ENCODE results near the gene LCN6.
"Not testable (repeated sequence)": the region's sequence is repeated elsewhere in the genome, so short reads cannot be mapped to it uniquely, and the experiment has no call there.

The LCN6 gene

GRCh38 chr9:136759436-136760325 is 11.4 kb upstream of the LCN6 start:
- POLR2A ChIA-PET: no interaction called here
- CTCF ChIA-PET: no interaction called here
- DNase-seq (ENCODE audit: extremely low spot score): no peak
- TF ChIP-seq L3MBTL2 (conservative IDR thresholded peaks at IDR 0.05) (no peak), BHLHE40 (IDR thresholded peaks at IDR 0.05; ENCODE audit: borderline replicate concordance) (no peak), ZNF384 (IDR thresholded peaks at IDR 0.05) (no peak), FOXK2 (IDR thresholded peaks at IDR 0.05) (no peak), NFRKB (IDR thresholded peaks at IDR 0.05) (no peak), SP1 (IDR thresholded peaks at IDR 0.05) (no peak), FOXM1 (IDR thresholded peaks at IDR 0.05; ENCODE audit: borderline replicate concordance) (no peak), PKNOX1 (IDR thresholded peaks at IDR 0.05) (no peak), FOXA1 (IDR thresholded peaks at IDR 0.05) (no peak), LEF1 (IDR thresholded peaks at IDR 0.05; ENCODE audit: borderline replicate concordance) (no peak), HDGF (IDR thresholded peaks at IDR 0.05; ENCODE audit: borderline replicate concordance) (no peak), ARNT (IDR thresholded peaks at IDR 0.05) (no peak), CTBP1 (IDR thresholded peaks at IDR 0.05; ENCODE audit: borderline replicate concordance) (no peak), ELF4 (IDR thresholded peaks at IDR 0.05) (no peak), SUZ12 (IDR thresholded peaks at IDR 0.05) (no peak), TARDBP (IDR thresholded peaks at IDR 0.05) (no peak)

DNA sequence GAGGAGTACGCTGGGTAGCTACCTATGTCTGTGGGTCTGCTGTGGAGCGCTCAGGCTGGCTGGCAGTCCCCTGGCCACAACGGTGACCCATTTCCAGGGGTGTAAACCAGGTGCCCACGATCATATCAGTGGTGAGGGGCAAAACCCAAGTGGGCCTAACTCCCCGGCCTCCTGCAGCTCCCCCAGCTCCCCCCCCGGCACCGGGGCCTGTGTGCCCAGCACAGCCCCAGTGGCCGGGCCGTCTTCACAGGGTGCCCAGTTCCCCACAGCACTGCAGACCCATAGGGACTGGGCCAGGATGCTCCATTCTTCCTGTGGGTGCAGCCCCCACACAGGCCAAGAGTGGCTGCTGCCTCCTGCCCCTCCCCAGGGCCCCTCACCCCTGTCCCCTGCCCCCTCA is 10.7 kb upstream of the LCN6 start:
- ChIA-PET POLR2A (no interaction called here), CTCF (no interaction called here)

GRCh38 chr9:136757751-136758140 is 9.4 kb upstream of the LCN6 start:
- ChIA-PET POLR2A (interaction anchor here (1.0 to 1.6 kb wide), 2 partner anchors 28 to 30 kb away, joined by 5 to 7 read pairs; no protein-coding TSS in a partner anchor), CTCF (interaction anchor here (0.6 to 1.5 kb wide), 7 partner anchors 9 to 546 kb away, joined by 3 to 6 read pairs (median 4); no protein-coding TSS in a partner anchor)
- TF ChIP-seq LEF1 (IDR thresholded peaks at IDR 0.05; ENCODE audit: borderline replicate concordance): no peak
- no peak for DNase-seq (ENCODE audit: extremely low spot score)

More for the DNA sequence above, 10.7 kb upstream of the LCN6 start:
- no peak for DNase-seq (ENCODE audit: extremely low spot score)
- TF ChIP-seq FOXK2 (IDR thresholded peaks at IDR 0.05): no peak
- no peak for TF ChIP-seq SP1 (IDR thresholded peaks at IDR 0.05)
- no peak for TF ChIP-seq L3MBTL2 (conservative IDR thresholded peaks at IDR 0.05)
- no peak for TF ChIP-seq TARDBP (IDR thresholded peaks at IDR 0.05)

DNA sequence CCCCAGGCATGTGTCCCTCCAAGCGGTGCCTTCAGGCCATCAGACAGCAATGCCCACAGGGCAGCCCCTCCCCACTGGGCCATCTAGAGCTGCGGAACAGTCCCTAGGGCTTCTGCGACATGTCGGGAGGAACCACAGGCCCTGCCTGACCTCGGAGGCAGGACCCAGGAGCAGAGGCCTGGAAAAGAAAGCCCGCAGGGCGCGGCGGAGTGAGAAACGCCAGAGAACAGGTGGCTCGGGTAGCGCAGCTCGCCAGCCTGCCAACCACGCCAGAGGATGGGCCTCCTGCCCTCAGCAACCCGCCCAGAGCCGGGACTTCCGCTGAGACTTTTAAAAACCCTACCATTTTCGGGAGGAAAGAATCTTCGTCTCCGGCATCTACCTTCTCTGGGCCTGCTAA is 9.0 kb upstream of the LCN6 start:
- TF ChIP-seq LEF1 (IDR thresholded peaks at IDR 0.05; ENCODE audit: borderline replicate concordance) (no peak), FOXM1 (IDR thresholded peaks at IDR 0.05; ENCODE audit: borderline replicate concordance) (no peak), L3MBTL2 (conservative IDR thresholded peaks at IDR 0.05) (no peak), CTBP1 (IDR thresholded peaks at IDR 0.05; ENCODE audit: borderline replicate concordance) (no peak)
- CTCF ChIA-PET: interaction anchor here (1.0 to 1.5 kb wide), 3 partner anchors 13 to 191 kb away, joined by 3 to 5 read pairs (median 3); no protein-coding TSS in a partner anchor
- POLR2A ChIA-PET: interaction anchor here (1.6 kb wide), 1 partner anchor 27 kb away, joined by 7 read pairs; no protein-coding TSS in a partner anchor
- no peak for DNase-seq (ENCODE audit: extremely low spot score)

DNA sequence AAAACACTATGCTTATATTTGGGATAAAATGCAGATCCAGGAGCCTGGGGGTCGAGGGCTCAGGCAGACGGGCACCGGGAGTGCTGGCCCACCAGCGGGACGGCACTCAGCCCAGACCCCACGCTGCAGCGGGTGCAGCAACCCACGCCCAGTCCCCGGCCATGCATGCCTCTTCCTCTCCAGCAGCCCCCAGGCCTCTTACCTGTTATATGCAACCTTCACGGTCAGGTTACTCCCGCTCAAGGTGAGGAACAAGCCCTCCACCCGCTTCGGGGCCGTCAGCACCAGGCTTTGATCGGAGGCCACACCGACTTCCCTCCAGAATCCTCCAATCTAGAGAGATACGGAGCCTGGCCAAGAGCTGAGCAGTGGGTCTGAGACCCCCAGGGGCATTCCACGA is 8.5 kb upstream of the LCN6 start:
- no peak for DNase-seq (ENCODE audit: extremely low spot score)
- POLR2A ChIA-PET: no interaction called here
- TF ChIP-seq L3MBTL2 (conservative IDR thresholded peaks at IDR 0.05) (no peak), BHLHE40 (IDR thresholded peaks at IDR 0.05; ENCODE audit: borderline replicate concordance) (no peak), SP1 (IDR thresholded peaks at IDR 0.05) (no peak), TARDBP (IDR thresholded peaks at IDR 0.05) (no peak), PKNOX1 (IDR thresholded peaks at IDR 0.05) (no peak), ZNF384 (IDR thresholded peaks at IDR 0.05) (no peak), LEF1 (IDR thresholded peaks at IDR 0.05; ENCODE audit: borderline replicate concordance) (no peak), HDGF (IDR thresholded peaks at IDR 0.05; ENCODE audit: borderline replicate concordance) (no peak)
- CTCF ChIA-PET: interaction anchor here (1.5 kb wide), 1 partner anchor 191 kb away, joined by 3 read pairs; no protein-coding TSS in a partner anchor

DNA sequence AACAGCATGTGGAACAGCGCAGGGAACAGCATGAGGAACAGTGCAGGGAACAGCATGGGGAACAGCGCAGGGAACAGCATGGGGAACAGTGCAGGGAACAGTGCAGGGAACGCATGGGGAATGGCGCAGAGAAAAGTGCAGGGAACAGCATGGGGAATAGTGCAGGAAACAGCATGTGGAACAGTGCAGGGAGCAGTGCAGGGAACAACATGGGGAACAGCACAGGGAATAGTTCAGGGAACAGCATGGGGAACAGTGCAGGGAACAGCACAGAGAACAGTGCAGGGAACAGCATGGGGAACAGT is 7.8 kb upstream of the LCN6 start:
- DNase-seq (ENCODE audit: extremely low spot score): no peak
- CTCF ChIA-PET: no interaction called here
- POLR2A ChIA-PET: no interaction called here
- TF ChIP-seq FOXK2 (IDR thresholded peaks at IDR 0.05): no peak
- TF ChIP-seq NFRKB (IDR thresholded peaks at IDR 0.05): no peak
- TF ChIP-seq HDGF (IDR thresholded peaks at IDR 0.05; ENCODE audit: borderline replicate concordance): no peak
- no peak for TF ChIP-seq L3MBTL2 (conservative IDR thresholded peaks at IDR 0.05)
- TF ChIP-seq FOXM1 (IDR thresholded peaks at IDR 0.05; ENCODE audit: borderline replicate concordance): no peak
- no peak for TF ChIP-seq ELF4 (IDR thresholded peaks at IDR 0.05)
- TF ChIP-seq SP1 (IDR thresholded peaks at IDR 0.05): no peak
- TF ChIP-seq BHLHE40 (IDR thresholded peaks at IDR 0.05; ENCODE audit: borderline replicate concordance): no peak
- TF ChIP-seq ARNT (IDR thresholded peaks at IDR 0.05): no peak
- TF ChIP-seq CTBP1 (IDR thresholded peaks at IDR 0.05; ENCODE audit: borderline replicate concordance): no peak
- TF ChIP-seq PKNOX1 (IDR thresholded peaks at IDR 0.05): no peak
- TF ChIP-seq FOXA1 (IDR thresholded peaks at IDR 0.05): no peak
- TF ChIP-seq SUZ12 (IDR thresholded peaks at IDR 0.05): no peak
- no peak for TF ChIP-seq ZNF384 (IDR thresholded peaks at IDR 0.05)

DNA sequence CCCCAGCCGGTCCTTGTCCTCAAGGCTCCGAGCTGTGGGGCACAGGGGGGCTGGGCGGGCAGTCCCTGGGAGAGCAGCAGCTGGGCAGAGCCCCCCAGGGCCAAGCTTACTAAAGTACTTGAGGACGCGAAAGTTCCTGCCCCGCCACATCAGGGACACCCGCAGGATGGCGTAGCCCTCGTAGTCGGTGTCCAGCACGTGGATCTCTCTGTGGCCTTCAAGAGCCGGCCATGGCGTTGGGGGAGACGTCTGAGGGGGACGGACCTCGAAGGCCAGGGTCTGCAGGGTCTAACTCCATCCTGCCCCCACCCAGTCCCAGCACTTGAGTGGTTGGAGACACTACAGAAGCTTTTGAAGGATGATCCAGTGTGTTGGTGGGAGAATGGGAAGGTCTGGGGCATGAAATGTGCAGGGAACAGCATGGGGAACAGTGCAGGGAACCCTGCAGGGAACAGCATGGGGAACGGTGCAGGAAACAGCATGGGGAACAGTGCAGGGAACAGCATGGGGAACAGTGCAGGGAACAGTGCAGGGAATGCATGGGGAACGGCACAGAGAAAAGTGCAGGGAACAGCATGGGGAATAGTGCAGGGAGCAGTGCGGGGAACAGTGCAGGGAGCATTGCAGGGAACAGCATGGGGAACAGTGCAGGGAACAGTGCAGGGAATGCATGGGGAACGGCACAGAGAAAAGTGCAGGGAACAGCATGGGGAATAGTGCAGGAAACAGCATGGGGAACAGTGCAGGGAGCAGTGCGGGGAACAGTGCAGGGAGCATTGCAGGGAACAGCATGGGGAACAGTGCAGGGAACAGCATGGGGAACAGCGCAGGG is 7.2 kb upstream of the LCN6 start:
- CTCF ChIA-PET; DNase-seq (ENCODE audit: extremely low spot score); POLR2A ChIA-PET: not testable (repeated sequence)
